HG03469 (cell line): Measurements from ENCODE around the gene DNAJC9.
"Not testable (repeated sequence)": the region's sequence is repeated elsewhere in the genome, so short reads cannot be mapped to it uniquely, and the experiment has no call there.

Experiments used
- ATAC-seq: cut with Tn5 transposase; IDR thresholded peaks from one replicate; pipeline ENCODE4 v1.9.1; 2021; ENCODE audit warnings: mild to moderate bottlenecking, moderate library complexity, moderate number of reproducible peaks; ENCODE audit not compliant: unreplicated experiment

Gene DNAJC9, protein sequence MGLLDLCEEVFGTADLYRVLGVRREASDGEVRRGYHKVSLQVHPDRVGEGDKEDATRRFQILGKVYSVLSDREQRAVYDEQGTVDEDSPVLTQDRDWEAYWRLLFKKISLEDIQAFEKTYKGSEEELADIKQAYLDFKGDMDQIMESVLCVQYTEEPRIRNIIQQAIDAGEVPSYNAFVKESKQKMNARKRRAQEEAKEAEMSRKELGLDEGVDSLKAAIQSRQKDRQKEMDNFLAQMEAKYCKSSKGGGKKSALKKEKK

DNA sequence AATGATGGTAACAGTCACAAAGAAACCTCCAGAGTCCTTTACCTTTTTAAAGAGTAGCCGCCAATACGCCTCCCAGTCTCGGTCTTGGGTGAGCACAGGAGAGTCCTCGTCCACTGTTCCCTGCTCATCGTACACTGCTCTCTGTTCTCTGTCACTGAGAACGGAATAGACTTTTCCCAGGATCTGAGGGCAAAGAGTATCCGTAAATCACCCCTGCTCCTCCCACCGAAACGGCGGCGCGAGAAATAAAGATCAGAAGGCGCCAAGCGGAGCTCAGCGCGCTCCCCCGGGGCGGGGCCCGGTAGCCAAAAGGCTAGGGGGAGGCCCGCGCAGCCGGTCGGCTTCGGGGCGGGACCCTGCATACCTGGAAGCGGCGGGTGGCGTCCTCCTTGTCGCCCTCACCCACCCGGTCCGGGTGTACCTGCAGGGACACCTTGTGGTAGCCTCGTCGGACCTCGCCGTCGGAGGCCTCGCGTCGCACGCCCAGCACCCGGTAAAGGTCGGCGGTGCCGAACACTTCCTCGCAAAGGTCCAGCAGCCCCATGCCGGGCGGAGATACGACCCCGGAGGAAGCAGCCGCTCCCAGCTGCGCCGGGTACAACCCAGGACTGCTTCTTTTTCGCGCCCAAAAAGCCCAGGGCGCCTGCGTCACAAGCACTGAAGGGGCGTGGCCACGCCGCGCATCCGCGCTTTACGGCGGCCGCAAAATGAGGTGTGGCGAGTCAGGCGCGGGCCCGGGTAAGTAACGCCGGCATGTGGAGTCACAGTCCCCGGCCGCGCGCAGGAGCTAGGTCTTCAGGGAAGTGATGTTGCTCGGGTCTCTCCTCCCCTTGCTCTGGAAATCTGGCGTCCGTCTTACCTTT lies at the start of gene DNAJC9:
Gene DNAJC9, minus strand, starts transcription at position 610 of the 863 bp plus-strand sequence. Its CDS starts 66 bp downstream, at position 544.
- ATAC-seq = peak; percentile 50

DNA sequence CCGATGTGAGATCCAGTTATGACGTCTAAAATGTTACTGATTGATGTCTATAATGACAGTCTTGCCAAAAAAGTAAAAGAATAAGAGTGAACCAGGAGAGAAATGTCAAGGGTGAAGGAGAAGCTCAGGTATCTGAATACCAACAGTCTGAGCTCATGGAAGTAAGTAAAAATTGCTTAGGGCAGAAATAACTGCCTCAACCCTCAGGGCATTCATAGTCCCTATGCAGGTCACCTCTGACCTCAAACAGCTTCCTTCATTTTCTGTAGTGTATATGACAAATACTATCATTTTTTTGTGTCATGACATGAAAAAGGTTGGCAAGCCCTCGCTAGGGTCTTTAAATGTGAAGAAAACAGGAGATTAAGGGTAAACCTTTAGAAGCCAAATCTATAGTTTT lies 46.4 kb upstream of the DNAJC9 start:
- no peak for ATAC-seq

DNA sequence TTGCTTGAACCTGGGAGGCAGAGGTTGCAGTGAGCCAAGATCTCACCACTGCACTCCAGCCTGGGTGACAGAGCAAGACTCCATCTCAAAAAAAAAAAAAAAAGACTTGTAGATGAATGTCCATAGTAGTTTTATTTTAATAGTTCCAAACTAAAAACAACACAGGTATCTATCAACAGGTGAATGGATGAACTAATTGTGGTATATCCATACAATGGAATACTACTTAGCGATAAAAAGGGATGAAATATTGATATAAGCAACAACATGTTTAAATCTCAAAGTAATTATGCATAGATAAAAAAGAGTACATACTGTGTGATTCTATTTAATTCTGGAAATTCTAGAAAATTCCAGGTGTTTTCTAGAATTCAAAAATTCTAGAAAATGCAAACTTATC lies 42.9 kb upstream of the DNAJC9 start:
- no peak for ATAC-seq

DNA sequence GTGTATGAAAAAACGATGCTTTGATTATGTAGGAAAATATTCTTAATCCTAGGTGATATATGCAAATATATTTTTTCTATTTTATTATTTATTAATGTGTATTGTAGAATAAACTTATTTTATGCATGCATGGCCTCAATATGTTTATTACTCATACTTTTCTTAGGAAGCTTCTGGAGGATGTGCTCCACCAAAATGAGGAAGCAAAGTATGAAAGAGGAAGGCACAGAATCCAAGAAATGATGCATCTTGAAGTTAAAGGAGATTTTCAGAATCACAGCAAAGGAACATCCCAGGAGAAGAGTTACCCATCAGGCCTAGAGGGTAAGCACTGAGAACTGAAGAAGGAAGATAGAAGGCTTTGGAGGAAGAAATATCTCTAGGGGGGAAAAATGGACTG lies 40.4 kb upstream of the DNAJC9 start:
- ATAC-seq = no peak

DNA sequence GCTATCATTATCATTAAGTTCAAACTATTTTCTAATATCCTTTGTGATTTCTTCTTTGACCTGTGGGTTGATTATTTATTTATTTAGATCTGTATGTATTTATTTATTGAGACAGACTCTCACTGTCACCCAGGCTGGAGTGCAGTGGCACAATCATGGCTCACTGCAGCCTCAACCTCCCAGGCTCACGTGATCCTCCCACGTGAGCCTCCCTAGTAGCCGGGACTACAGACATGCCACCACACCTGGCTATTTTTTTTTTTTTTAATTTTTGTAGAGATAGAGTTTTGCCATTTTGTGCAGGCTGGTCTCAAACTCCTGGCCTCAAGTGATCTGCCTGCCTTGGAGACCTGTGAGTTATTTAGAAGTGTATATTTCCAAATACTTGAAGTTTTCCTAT lies 34.0 kb upstream of the DNAJC9 start:
- no peak for ATAC-seq

DNA sequence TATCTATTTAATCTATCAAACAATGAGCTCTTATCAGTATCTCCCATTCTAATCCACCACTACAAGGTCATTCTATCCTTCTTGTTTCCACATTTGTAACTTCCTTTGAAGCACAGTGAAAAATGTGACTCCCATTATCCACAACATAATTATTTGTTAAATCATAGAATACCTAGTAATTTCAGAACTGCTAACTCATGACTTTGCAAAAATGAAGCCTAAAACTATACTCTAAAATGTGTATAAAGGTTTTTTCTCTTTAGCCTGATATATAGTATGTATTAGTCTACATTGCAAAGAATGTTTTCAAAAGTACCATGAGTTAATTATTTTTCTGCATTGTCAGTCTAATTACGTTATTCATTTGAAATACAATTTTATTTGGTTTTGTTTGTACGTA lies 17.4 kb upstream of the DNAJC9 start:
- no peak for ATAC-seq

DNA sequence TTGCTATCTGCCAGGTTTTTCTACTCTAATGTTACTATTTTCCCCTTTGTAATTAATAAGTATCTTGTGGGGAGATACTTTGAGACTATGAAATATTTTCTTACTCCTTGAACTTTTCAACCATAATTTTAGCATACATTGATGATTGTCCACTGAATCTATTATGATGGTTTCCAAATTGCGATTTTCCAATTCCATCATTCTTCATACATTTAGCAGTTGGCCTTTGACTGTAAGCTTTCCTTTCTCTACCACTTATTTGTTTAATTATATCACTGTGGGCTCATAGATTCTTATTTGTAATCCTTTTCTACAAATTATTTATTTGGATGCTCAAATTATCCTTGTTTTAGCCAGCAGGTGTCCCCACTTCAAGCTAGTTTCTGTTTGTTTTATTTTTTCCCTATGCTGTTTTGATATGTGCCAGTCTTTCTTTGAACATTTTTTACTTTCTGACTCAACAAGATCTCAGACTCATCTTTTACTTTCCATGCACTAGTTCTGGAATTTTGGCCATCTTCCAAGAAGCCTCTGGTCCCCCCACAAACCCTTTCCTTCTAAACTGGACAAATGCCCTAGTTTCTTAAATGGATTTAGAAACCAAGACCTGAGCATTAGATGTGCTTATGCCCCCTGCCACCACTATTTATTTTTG lies 16.8 kb upstream of the DNAJC9 start:
- no peak for ATAC-seq

DNA sequence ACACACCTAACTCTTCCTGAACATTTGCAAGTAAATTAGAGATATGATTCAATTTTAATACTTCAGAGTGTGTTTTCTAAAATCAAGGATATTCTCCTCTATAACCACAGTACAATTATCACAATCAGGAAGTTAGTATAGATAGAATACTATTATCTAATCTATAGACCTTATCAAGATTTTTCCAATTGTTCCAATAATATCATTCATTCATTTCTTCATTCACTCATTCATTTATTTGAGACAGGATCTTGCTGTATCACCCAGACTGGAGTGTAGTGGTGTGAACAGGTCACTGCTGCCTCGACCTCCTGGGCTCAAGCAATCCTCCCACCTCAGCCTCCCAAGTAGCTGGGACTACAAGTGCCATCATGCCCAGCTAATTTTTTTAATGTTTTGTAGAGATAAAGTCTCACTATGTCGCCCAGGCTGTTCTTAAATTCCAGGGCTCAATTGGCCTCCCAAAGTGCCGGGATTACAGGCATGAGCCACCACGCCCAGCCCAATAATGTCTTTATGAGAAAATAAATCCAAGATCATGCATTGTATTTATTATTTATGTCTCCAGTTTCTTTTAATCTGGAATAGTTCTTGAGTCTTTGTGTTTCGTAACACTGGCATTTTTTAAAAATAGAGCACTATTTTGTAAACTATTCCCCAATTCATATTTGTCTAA lies 16.0 kb upstream of the DNAJC9 start:
- no peak for ATAC-seq

DNA sequence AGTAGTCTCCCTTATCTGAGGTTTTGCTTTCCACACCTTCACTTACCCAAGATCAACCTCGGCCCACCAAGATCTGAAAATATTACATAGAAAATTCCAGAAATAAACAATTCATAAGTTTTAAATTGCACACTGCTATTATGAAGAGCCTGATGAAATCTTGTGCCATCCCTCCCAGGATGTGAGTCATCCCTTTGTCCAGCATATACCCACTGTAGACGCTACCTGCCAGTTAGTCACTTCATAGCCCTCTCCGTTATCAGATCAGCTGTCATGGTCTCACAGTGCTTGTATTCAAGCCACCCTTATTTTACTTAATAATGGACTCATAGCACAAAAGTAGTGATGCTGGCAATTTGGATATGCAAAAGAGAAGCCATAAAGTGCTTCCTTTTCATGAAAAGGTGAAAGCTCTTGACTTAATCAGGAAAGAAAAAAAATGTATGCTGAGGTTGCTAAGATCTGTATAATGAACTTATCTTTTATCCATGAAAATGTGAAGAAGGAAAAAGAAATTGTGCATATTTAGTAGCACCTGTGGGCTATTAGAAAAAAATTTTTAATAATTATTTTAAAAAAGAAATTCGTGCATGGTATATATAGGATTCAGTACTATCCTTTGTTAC lies 15.2 kb upstream of the DNAJC9 start:
- no peak for ATAC-seq

DNA sequence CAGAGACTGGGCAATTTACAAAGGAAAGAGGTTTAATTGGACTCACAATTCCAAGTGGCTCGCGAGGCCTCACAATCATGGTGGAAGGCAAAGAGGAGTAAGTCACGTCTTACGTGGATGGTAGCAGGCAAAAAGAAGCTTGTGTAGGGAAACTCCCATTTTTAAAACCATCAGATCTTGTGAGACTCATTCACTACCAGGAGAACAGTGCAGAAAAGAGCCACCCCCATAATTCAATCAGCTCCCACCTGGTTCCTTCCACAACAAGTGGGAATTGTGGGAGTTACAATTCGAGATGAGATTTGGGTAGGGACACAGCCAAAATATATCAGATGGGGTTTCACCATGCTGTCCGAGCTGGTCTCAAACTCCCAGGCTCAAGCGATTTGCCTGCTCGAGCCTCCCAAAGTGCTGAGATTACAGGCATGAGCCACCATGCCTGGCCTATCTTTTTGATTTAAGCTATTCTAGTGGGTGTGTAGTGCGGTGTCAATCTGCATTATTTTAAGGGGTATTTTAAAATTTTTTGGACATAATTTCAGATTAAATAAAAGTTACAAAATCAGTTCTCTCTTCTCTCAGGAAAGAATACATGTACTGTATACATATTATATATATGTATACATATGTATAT lies 14.4 kb upstream of the DNAJC9 start:
- no peak for ATAC-seq

DNA sequence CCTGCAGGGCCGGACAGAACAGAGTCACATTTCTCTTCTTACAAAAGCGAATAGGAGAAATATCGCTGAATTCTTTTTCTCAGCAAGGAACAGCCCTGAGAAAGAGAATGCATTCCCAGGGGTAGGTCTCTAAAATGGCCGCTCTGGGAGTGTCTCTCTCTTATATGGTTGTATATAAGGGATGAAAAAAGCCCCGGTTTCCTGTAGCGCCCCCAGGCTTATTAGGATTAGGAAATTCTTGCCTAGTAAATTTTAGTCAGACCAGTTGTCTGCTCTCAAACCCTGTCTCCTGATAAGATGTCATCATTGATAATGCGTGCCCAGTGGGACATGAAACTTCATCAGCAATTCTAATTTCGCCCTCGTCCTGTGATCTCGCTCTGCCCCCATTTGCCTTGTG lies 11.6 kb upstream of the DNAJC9 start:
- ATAC-seq = not testable (repeated sequence)

DNA sequence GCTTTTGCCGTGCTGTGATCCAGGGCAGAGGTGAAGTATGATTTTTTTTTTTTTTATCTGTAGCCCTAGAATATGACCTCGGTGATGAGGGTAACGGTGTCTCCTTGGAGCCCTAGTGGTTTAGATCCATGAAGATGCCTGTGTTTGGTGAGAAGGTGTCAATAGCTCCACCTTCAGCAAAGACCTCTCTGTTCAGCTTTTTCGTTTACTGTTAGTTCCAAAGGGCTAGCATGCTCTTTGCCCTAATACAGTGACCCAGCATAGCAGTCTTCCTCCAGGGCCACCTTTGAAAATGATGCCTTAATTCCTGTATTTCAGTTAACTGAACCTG lies 6.1 kb upstream of the DNAJC9 start:
- no peak for ATAC-seq

DNA sequence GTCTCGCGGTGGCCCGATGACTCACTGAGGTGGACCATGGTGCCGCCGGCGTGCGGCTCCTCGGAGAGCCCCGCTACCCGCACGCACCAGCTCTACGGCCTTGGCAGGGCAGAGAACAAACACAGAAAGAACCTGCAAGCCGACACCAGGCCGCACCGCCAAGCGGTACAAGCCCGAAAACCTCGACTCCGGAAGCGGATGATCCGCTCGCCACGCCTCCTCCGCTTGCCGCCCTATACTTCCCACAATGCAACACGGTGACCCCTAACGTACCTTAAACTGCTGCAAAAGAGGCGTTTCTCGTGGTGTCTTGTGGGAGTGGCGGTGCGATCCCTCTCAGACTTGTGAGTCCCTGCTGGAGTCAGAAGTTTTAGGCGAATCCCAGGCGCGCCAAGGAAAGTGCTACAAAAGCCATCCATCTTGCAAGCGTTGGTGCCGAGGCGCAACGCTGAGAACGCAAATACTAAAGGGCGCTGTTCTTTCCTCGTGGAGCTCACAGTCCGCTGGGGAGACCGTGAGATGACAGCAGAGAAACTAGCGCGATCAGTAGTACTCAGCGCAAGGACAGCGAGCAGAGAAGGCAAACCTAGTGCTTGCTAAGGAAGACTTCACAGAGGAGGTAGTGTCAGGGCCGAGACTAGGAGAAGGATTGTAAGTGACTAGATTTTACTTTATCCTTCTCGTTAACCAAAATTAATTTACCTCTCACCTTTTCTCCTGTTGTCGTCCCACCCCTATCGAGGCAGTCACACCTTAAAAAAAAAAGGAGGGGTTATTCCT lies 5.6 kb upstream of the DNAJC9 start, which contains the start of gene MRPS16:
Gene MRPS16, minus strand, starts transcription at position 200 of the 780 bp plus-strand sequence. Its CDS starts 162 bp downstream, at position 38.
- ATAC-seq = peak; percentile 57

DNA sequence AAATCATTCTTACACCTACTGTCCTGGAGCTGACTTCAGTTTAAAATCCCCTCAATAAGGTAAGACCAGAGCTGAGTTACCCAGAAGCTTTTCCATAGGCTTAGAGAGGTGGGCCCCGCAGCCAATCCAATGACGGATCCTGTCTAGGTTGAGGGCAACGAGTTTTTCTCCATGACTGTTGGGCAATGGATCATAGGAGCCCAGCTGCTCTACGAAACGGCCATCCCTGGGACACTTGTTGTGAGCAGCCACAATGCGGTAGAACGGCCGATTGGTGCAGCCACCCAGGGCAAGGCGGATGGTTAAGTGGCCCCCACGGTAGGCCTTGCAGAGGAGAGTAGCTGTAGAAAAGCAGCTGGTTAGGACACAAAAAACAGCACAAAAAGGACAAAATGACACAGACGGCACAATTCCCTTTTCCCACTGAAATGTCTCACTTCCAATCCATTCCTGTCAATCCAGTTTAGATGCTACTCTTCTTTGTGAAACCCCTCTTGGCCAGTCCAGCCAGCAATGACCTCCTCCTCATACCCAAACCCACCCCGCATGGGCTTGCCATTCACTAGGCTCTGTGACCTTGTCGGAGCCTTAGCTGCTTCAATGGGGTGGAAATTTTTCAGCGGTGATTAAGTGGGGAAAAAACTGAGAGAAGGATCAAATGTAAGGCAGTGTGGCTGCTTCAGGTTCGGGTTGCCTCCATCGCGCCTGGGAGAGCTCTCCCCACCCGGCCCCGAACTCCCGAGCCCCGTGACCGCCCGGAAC lies 4.8 kb upstream of the DNAJC9 start:
- no peak for ATAC-seq

DNA sequence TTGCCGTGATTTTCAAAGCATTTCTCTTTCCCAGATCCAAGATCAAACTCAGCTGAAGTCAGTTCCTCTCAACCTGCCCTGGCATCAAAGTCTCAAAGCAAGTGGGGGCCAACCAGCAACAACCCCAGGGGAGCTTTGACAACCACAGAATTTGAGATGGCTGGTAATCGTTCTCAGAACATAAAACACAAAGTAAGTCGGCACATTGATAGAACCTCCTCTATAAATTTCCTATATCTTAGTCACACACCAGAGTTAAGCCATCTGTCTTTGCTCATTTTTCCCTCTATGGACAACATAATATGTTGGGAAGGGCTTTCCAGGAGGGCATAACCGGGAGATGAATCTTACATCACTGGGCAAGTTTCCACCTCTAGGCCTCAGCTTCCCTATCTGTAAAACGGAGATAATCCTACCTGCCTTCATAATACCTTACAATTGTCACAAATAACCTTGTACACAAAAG lies 1.2 kb upstream of the DNAJC9 start:
- no peak for ATAC-seq

DNA sequence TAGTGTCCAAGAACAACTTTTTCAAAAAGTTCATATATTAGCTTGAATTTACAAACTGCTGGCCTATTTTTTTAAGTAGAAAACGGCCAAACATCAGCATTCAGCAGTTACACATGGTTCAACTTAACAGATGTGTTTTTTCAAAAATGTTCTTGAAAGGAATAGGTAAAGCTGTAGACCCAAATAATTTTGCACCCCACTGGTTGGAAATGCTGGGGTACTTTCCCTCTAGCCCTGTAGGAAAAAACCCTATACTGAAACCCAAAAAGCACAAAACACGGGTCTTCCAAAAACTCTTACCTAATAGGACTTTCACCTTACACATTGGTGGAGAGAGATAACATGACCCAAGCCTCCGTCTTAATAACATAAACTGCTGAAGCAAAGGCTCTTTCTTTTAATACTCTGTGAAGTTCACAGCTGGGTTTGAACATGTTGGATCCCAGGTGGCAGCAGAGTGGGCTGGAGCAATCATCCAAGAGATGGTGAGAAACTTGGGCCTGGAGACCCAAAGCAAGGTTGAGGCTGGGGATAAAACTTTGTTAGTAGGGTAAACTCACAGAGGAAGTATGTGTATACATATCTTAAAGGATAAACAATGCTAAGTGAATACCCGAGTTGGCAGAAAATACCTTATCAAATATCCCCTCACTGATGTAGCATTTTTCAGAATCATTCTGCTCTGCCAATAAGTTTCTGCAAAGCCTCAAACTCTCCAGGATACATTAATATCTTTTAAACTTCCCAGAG lies 629 bp upstream of the DNAJC9 start:
- no peak for ATAC-seq

DNA sequence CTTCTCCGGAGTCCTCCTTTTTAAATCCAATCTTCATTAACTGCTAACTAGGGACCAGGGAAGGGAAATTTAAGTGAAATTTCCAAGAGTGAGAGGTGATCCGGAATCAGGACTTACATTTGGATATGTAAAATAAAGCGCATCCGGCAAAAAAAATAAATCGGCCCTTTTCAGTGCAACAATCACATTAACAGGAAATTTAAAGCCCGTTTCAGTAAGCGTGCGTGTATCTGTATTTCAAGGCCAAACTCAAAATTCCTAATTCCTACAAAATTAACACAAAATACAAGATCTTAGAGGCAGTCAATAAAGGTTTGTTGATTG lies 771 bp downstream of the DNAJC9 start:
- ATAC-seq = no peak

DNA sequence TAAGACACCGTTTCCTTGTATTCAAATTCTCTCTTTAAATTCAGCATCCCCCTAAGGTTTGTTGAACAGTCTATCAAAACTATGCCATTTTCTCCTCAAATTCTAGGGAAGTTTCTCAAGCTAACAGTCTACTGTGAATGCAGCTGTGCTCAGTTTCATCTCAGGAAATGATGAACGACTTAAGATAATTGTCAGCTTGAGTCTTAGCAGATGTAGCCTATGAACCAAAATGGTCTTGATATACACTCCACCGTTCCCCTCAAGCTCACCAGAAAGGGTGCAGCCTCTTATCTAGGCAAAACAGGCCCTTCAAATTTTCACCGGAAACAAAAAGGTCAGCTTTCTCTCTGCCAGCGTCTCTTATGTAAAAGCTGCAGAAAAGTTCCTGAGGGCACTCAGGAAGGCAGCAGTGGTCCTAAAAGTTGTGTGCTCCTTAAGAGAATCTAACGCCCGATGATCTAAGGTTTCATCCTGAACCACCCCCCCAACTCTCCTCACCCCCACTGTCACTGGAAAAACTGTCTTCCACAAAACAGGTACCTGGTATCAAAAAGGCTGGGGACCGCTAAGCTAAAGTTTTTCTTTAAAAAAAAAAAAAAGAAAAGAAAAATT lies 2.1 kb downstream of the DNAJC9 start:
- ATAC-seq = no peak
